Measurements from ENCODE around the gene NAPG.
"Not testable (repeated sequence)": the region's sequence is repeated elsewhere in the genome, so short reads cannot be mapped to it uniquely, and the experiment has no call there.

Gene NAPG

GRCh38 chr18:10556251-10556650 lies 30.4 kb downstream of the NAPG start:
- not testable (repeated sequence) for DNase-seq

GRCh38 chr18:10557085-10557677 lies 31.4 kb downstream of the NAPG start:
- DNase-seq: no peak

- DNase-seq: no peak
Measured at GRCh38 chr18:10558243-10558966, 32.6 kb downstream of the NAPG start.

GRCh38 chr18:10558967-10559298 lies 33.1 kb downstream of the NAPG start:
- no peak for DNase-seq

- DNase-seq: peak; percentile 61
Measured at GRCh38 chr18:10559553-10560451, 34.0 kb downstream of the NAPG start.

- DNase-seq: peak; percentile 86
Measured at GRCh38 chr18:10560452-10561045, 34.7 kb downstream of the NAPG start.

- no peak for DNase-seq
Measured at GRCh38 chr18:10562773-10563160, 36.9 kb downstream of the NAPG start.

GRCh38 chr18:10563886-10564285 lies 38.1 kb downstream of the NAPG start:
- DNase-seq: no peak

- DNase-seq: no peak
Measured at GRCh38 chr18:10564975-10565773, 39.3 kb downstream of the NAPG start.

GRCh38 chr18:10565835-10566234 lies 40.0 kb downstream of the NAPG start:
- DNase-seq: no peak

- DNase-seq: no peak
Measured at GRCh38 chr18:10566390-10566789, 40.6 kb downstream of the NAPG start.

- DNase-seq: not testable (repeated sequence)
Measured at GRCh38 chr18:10569941-10570340, 44.1 kb downstream of the NAPG start.

- DNase-seq: no peak
Measured at GRCh38 chr18:10570622-10571021, 44.8 kb downstream of the NAPG start.

- no peak for DNase-seq
Measured at GRCh38 chr18:10571537-10571936, 45.7 kb downstream of the NAPG start.

GRCh38 chr18:10573261-10573660 lies 47.4 kb downstream of the NAPG start:
- DNase-seq: not testable (repeated sequence)

- not testable (repeated sequence) for DNase-seq
Measured at GRCh38 chr18:10574412-10574811, 48.6 kb downstream of the NAPG start.

- DNase-seq: not testable (repeated sequence)
Measured at GRCh38 chr18:10577842-10578572, 52.2 kb downstream of the NAPG start.

GRCh38 chr18:10578573-10578899 lies 52.7 kb downstream of the NAPG start:
- not testable (repeated sequence) for DNase-seq

- no peak for DNase-seq
Measured at GRCh38 chr18:10579079-10579867, 53.4 kb downstream of the NAPG start.

- no peak for DNase-seq
Measured at GRCh38 chr18:10580215-10580614, 54.4 kb downstream of the NAPG start.

GRCh38 chr18:10585260-10585659 lies 59.4 kb downstream of the NAPG start:
- no peak for DNase-seq

Data from right forelimb (tissue), 1 donor.